ENCODE measurements around the gene PROSER2.

PROSER2 gene

DNA sequence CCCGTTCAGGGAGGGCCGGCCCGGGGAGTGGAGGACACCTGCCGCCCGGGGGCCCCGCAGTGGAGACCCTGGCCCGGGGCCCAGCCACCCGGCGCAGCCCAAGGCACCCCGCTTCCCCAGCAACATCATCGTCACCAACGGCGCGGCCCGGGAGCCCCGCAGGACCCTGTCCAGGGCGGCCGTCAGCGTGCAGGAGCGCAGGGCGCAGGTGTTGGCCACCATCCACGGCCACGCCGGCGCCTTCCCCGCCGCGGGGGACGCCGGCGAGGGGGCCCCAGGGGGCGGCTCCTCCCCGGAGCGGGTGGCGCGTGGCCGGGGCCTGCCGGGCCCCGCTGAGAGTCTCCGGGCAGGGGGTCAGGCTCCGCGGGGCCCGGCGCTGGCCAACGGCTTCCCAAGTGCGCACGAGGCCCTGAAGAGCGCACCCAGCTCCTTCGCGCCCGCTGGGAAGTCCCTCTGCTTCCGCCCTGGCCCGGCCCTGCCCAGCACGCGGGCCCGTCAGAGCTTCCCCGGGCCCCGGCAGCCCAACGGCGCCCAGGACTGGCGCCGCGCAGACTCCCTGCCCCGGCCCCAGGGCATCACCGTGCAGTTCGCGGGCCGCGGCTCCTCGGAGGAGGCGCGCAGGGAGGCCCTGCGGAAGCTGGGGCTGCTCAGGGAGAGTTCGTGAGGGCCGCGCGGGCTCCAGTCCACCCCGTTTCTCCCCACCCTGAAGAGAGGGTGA lies 46.7 kb downstream of the PROSER2 start:
- no peak for FAIRE-seq

DNA sequence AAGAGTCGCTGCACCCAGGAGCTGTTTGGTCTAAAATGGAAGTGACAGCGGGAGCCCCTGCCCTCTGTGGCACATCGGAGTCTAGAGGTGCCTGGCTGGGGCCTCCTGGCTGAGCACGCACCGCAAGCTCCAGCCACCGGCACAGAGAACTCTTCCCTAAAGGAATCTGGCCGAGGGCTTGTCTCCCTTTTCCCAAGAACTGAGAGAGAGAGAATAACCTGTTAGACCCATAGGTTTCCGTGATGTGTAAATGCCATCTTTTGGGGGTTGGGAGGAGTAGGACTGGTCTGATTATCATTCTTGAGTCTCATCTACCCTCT lies 47.3 kb downstream of the PROSER2 start:
- no peak for FAIRE-seq

DNA sequence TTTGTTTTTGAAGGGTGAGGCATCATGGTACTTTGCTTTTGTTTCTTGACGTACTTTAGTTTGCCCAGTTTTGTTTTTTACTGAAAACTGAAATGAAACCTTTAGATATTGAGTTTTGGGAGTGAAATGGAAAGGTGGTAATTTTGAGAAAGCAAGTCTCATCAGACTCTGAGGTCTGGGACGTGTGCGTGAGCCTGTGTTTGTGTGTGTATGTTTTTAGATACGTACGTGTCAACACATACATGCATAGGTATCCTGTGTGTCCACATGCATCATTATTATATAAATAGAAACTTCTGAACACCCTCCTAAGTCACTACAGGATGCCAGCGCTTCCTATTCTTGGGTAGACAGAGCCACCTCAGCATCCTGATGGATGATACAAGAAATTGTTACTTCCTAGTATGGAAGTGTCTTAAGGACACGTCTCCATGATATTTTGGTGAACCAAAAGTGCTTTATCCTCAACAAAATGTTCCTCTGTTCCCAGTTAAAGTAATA lies 47.8 kb downstream of the PROSER2 start:
- FAIRE-seq = no peak

DNA sequence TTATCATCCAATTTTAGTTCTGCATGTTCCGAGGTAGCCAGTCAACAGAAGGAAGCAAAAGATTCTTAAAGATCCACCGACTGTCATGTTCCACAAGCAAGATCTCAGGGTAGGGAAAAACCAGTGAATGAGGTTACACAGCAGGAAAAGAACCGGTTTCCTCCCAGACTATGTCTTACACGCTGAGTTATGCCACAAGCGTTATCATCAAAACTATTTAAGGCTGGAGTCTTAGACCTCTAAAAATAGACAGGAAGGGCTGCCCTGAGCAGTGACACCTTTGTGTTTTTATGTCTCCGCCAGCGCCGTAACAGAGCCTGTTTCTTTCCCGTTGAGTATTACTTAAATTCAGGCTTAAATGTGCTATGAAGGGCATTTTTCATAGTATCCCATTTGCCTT lies 48.3 kb downstream of the PROSER2 start:
- FAIRE-seq = no peak

DNA sequence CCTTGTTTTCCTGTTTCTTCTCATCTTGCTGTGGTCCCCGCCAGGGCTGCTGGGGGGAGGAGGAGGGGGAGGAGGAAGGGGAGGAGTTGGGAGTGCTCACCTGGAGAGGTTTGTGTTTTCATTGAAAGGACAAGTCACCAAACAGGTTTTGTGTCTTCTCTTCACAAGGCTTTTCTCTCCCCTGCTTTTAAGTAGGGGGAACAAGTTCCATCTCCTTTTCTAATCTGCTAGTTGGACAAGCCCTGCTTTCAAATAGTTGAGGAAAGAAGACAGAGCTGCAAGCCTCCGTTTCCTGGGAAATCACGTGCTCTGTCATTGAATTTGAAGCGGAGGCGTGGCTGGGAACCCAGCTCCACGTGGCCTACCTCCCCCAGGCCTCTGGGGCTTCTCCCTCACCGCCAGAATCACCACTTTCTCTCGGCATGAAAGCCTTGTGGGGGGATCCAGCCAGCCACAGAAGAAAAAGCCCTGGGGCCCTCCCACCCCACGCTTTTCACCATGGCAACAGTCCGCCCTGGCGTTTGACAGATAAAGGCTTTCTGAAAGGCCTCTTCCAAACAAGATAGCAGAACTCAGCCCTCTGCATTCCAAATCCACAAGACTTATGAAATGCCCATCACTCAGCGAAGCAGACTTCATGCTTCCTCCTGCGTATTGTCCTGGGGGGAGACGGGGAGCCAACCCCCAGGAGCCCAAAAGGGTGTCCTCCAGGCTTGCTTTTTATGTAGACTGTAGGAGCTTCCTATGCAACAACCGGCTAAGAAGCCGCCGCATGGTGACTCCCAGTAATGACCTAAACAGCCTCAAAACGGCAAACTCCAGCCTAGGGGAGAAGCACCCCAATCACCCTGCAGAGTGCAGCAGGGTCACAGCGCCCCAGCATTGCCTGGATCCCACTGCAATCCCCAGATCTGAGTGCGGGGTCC lies 51.7 kb downstream of the PROSER2 start:
- FAIRE-seq = no peak

DNA sequence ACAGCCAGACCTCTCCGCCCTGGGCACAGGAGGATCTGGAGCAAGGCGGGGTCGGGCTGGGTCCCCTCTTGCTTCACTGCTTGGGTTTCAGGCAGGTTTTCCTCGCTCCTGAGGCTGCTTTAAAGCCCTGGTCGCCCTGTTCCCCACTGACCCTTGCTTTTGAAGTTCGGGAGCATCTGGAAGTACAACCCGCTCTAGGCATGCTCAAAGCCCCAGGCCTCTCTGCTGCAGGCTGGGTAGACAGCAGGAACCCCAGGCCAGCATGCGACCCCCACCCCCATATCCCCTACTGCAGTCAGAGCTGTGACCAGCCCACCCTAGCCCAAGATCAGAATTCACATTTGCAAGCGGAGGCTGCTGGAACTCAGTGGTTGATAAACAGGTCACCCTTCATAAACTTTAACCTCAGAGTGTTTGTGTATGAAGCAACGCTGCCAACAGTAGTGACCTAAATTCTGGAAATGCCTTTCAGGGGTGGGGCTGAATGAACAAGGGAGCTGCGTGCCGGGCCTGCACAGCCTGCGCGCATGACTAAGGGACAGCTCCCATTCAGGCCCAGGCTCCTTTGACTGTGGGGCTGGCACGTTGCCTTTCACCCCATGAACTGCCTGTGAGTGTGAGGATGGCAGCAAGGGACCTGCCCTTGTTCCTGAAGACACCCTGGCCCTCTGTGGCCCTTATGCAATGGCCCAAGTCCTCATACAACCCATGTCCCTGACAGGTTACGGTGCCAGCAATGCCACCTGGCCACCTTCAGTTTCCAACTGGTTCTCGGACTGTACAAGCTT lies 52.5 kb downstream of the PROSER2 start:
- no peak for FAIRE-seq

DNA sequence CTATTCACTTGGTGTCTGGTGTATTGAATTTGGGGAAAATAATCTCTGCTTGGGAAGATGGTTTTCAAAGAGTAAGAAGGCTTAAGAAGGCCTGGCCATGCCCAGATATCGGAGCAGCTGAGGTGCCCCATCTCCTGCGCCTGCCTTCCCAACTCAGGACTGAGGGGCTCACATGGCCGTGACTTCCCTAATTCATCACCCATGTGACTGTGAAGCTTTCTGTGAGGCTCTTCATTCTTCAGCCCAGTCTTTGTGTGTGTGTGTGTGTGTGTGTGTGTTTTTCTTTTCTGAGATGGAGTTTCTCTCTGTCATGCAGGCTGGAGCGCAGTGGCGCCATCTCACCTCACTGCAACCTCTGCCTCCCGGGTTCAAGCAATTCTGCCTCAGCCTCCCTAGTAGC lies 53.2 kb downstream of the PROSER2 start:
- FAIRE-seq = no peak

DNA sequence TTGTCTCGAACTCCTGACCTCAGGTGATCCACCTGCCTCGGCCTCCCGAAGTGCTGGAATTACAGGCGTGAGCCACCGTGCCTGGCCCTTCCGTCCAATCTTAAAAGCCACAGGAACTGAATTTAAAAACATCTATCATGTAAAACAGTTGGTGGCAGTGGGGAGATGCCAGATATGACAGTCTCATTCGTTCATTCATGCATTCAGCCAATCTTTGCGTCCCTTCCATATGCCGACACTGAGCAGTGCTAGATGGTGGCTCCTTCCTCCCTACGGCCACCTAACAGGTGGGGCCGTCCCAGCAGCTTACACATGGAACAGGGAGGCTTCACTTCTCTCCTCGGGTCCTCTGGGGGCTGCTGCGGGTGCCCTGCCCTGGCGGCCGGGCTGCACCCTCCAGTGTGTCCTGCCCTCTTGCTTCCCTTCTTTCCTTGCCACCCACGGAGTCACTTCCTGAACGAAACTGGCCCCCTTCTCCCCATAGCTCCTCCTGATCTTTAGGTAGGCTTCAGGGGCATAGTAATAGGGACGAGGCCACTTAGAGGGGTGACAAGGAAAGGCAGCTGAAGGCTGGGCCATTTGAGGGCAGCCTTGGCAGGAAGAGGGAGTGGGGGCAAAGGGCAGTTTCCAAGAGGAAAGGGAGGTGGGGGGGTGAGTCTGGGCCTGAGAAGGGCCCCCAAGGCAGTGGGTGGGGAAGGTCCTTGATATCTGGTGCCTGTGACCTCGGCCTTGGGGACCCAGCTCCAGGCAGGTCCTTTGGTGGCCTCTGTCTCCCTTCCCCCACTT lies 53.8 kb downstream of the PROSER2 start:
- FAIRE-seq = no peak

DNA sequence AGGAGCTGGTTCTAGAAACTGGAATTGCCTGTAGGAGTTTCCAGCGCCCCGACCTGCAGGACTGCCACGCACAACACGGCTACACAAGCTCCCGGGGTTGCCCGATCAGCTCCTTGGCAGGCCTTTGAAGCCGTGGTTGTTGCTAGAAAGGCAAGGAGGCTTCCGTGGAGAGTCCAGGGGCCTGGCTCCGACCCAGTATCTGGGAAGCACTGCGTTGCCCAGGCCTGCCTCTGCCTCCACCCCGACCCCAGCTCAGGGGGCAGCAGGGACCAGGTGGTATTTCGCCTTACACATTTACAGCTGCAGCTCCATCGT lies 54.4 kb downstream of the PROSER2 start:
- FAIRE-seq = no peak

DNA sequence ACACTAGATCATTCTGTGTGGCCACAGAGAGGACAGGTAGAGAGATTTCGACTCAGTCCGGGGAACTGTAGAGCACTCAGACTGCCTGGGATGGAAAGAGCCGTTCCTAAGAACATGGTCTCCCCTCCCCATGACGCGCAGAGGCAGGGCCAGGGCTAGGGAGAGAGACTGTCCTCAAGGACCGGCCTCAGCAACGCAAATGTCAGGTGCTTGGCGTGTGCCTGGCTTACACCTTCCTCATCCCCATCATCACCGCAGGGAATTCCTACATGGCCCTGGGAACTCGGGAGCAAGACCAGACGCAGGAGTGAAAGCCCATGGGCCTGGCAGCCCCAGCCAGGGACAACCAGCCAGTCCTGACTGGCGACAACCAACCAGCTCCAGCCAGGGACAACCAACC lies 55.6 kb downstream of the PROSER2 start:
- FAIRE-seq = no peak

DNA sequence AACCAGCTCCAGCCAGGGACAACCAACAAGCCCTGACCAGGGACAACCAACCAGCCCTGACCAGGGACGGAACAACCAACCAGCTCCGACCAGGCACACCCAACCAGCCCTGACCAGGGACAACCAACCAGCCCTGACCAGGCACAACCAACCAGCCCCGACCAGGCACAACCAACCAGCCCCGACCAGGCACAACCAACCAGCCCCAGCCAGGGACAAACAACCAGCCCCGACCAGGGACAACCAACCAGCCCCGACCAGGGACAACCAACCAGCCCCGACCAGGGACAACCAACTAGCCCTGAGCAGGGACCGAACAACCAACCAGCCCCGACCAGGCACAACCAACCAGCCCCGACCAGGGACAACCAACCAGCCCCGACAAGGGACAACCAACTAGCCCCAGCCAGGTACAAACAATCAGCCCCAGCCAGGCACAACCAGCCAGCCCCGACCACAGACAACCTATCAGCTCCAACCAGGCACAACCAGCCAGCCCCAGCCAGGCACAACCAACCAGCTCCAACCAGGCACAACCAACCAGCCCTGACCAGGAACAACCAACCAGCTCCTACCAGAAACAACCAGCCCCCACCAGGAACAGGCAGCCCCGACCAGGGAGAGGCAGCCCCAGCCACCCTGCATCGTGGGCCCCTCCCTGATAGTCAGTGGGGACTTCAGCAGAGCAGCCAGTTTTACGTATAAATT lies 56.4 kb downstream of the PROSER2 start:
- no peak for FAIRE-seq

DNA sequence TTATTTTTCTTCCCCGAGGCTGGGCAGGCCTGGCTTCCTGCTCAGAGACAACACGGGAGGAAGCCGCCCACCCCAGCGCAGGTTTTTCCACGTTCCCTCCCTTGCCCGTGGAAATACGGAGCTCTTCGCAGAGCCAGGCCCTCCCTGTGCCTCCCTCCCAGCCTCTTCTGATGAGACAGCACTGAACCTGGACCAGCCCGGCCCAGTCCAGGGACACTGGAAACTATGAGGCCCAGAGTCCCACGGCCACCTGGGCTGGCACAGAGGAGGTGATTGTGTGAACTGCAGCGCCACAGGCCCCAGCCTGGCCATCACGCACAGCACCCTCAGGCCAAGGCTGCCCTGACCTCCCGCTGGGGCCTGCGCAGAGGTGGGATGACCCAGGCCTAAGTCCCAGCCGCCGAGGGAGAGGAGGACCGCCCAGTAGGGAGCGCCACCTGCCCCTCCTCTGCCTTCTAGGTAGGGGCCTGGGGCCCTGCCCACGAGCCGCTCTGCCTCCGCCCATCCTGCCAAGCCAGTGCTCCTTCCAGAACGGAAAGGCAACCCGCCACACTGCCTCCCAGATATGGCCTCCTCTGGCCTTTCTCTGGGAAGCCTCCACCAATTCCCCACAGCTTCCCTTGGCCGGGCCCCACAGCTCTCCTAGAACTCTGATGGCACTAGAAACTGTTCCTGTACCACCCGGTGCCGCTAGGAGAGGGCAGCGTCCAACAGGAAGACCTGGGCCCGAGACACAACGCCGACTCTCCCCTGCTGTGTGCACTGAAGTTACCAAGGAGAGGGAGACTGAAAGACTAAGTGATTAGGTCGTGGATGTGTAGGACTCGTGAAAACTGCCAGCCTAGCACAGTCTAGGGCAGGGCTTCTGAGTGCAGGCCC lies 57.2 kb downstream of the PROSER2 start:
- FAIRE-seq = no peak

DNA sequence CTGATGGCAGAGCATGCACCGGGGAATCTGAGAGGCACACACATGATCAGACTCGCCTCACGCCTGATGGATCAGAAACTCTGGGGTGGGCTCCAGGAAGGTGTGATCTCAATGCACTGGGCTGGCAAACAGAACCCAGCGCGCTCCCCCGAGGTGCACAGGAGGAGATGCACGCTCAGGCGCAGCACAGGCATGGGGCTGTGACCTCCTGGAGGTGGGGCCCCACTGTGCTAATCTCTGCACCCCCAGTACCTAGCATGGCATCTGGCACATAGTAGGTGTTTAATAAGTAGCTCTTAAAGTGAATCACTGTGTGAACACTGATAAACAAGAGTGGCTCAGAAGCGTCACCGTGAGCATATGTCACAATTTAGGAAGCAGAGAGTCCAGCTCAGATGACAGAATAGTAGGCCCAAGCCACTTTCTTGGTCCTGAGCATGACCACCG lies 57.9 kb downstream of the PROSER2 start:
- FAIRE-seq = no peak

DNA sequence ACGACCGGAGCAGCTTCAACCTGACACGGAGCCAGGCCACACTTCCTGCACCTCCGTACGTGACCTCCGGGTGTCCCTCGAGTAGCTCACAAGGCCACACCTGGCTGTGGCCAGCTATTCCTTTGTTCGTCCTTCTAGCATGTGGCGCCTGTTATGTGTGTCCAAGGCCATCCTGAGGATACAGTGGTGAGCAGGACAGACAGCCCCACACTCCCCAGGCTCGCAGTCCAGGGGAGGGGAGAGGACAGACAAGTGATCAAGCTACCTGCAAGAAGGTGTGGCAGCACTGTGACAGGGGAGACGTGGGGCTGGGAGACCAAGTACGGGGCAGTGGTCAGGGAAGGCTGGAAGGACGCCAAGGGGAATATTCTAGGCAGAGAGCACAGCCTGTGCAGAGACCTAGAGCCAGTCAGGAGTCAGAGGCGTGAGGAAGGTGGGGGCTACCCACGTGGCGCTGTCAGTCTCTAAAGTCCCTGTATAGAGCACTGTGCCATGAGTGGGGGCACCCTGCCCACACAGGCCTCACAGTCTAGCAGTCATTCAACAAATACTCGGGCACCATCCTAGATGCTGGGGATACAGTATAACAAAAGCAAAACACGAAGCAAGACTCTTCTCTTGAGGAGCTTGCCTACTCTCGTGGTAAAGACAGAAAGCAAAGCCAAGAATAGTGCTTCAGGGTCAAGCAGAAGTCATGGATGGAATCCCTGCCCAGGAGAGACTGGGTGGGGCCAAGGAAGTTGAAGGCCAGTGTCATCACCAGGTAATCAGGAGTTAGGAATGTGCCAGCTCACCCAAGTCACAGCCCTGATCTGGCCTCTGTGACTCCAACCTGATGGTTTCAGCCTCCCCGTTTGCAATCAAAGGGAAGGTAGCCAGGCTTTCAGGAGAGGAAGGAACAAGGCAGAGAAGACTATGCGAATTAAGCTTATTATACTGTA lies 58.6 kb downstream of the PROSER2 start:
- FAIRE-seq = no peak

DNA sequence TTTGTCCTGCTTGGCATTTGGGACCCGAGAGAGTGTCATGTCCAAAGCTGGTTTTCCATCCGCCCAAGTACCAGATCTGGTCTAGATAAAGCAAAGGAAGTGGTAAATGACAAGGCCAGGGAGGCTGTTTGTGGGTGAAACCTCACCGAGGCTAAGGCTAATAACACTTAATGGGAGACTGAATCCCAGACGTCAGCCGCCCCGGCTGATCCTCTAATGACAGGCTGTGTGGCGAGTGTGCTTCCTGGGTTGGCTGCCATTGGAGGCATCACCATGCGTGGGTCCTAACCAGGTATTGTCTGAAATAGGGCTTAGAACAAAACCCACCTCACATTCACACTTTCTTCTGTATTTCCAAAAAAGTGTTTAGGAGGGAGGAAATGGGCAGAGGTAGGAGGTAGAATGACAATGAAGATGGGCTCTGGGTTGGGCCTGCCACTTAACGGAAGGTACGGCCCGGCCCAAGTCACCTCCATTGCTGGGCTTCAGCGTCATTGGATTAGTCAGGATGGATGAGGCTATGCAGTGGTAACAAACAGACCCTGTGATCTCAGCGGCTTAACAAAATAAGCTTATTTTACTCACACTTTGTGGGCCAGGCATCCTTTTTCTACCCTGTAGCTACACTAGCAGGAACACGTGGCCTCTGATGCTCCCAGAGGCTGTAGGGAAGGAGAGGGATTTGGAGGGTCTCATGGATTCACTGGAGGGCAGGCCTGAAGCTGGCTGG lies 59.7 kb downstream of the PROSER2 start:
- FAIRE-seq = no peak

DNA sequence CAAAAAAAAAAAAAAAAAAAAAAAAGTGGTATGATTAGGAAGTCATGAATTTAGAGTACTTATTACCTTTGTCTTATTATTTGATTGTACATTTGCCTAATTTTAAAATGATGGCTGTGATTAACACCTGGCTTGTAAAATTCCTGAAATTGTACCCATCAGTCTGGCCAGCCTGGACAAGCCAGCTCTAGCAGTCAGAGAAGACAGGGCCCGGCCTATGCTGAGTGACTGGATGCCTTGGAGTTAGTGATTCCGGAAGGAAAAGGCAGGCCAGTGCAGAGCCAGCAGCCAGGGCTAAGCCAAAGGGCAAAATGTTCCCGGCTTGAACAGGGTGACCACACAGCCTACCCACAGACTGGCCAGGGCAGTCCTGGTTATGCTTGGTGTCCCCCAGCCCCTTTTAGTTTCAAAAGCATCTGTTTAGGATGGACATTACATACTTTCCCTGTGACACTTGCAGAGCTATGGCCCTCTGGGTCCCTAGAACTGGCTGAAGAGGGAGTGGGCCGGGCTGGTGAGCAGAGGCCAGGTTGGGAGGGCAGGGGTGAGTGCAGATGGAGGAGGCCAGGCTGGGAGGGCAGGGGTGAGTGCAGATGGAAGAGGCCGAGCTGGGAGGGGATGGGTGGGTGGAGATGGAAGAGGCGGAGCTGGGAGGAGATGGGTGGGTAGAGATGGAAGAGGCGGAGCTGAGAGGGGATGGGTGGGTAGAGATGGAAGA lies 61.7 kb downstream of the PROSER2 start:
- FAIRE-seq = no peak

DNA sequence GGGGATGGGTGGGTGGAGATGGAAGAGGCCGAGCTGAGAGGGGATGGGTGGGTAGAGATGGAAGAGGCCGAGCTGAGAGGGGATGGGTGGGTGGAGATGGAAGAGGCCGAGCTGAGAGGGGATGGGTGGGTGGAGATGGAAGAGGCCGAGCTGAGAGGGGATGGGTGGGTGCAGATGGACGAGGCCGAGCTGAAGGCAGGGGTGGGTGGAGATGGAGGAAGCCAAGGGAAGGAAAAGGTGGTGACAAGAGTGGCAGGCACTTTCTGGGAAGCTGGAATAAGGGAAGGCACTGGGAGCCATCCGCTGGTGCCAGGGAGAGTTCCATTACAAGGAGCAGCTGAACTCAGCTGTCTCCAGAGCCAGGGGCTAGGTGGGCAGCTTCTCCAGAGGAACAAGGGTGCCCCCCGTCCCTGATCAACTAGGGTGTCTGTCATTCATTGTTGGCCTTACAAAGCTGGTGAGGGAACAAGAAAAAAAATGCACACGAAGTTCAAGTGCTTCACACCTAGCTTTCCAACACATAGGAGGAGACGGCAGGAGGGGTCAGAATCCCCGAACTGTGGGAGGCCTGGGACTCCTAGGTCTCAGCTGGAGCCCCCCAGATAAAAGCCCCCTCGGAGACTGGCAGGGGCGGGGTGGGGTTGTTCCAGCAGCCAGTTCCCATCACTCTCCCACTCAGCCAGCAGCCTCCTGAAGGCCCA lies 62.4 kb downstream of the PROSER2 start:
- FAIRE-seq = no peak

DNA sequence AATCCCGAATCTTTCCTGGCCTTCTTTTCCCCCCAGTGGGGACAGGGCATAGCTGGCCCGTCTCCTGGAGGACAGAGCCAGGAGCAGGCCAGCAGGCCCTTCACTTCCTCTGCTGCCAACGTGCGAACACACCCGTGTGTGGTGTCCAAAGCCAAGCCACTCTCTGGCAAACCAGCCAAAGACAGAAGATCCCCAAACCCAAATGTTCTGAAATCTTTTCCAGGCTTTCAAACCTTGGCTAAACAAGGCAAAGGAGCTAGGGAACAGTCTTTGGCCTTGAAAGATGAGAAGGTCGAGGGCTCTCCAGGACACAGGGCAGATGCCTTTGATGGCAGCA lies 63.0 kb downstream of the PROSER2 start:
- no peak for FAIRE-seq
